Activated CD4-positive, alpha-beta memory T cell treated with anti-CD3 and anti-CD28 coated beads for 36 hours (primary cell): ENCODE results near the gene PSMG1. TPM values are rescaled to one million over a fixed set of nuclear protein-coding genes. Genes with fewer than 3 reads are reported as not detected.
"Not testable (repeated sequence)": the region's sequence is repeated elsewhere in the genome, so short reads cannot be mapped to it uniquely, and the experiment has no call there.

Source experiments
- CTCF ChIA-PET: fragments of 350-600 bp; sonication (Branson Sonifier 250); formaldehyde crosslinking; loops from one replicate; lab custom pipeline; 2021; ENCODE audit warnings: antibody characterized with exemption, inconsistent platforms; lab: Charles Lee
- POLR2A ChIA-PET: fragments of 350-600 bp; sonication (Branson Sonifier 250); formaldehyde crosslinking; loops from one replicate; lab custom pipeline; 2021; ENCODE audit warnings: antibody characterized with exemption; lab: Charles Lee
- DNase-seq: peaks from one replicate; pipeline ENCODE4 v3.0.0-alpha.2; 2020
- H3K27ac Mint-ChIP-seq: one replicate; pipeline ENCODE4 v1.8.0; 2021; ENCODE audit warnings: mixed read lengths
- H3K27me3 Mint-ChIP-seq: one replicate; pipeline ENCODE4 v1.8.0; 2021; ENCODE audit warnings: mixed read lengths
- H3K36me3 Mint-ChIP-seq: one replicate; pipeline ENCODE4 v1.8.0; 2021; ENCODE audit warnings: mixed read lengths
- H3K4me1 Mint-ChIP-seq: one replicate; pipeline ENCODE4 v1.8.0; 2021; ENCODE audit warnings: low read depth, mixed read lengths
- H3K4me3 Mint-ChIP-seq: one replicate; pipeline ENCODE4 v1.8.0; 2021; ENCODE audit warnings: mild to moderate bottlenecking, mixed read lengths
- H3K9me3 Mint-ChIP-seq: one replicate; pipeline ENCODE4 v1.8.0; 2021; ENCODE audit warnings: mixed read lengths
- intact Hi-C: fragments of 100-400 bp; cut with micrococcal nuclease; formaldehyde crosslinking; loops from one replicate; pipeline ENCODE4 v1.15.1; 2023
- total RNA-seq, 2 experiments: library from RNA; stranded (reverse); gene quantifications; one replicate each; pipeline ENCODE4 v1.2.3, GENCODE V29; 2021

PSMG1 gene, protein sequence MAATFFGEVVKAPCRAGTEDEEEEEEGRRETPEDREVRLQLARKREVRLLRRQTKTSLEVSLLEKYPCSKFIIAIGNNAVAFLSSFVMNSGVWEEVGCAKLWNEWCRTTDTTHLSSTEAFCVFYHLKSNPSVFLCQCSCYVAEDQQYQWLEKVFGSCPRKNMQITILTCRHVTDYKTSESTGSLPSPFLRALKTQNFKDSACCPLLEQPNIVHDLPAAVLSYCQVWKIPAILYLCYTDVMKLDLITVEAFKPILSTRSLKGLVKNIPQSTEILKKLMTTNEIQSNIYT
- 10 to 100 TPM; 82.3 to 85.9 TPM for total RNA-seq

DNA sequence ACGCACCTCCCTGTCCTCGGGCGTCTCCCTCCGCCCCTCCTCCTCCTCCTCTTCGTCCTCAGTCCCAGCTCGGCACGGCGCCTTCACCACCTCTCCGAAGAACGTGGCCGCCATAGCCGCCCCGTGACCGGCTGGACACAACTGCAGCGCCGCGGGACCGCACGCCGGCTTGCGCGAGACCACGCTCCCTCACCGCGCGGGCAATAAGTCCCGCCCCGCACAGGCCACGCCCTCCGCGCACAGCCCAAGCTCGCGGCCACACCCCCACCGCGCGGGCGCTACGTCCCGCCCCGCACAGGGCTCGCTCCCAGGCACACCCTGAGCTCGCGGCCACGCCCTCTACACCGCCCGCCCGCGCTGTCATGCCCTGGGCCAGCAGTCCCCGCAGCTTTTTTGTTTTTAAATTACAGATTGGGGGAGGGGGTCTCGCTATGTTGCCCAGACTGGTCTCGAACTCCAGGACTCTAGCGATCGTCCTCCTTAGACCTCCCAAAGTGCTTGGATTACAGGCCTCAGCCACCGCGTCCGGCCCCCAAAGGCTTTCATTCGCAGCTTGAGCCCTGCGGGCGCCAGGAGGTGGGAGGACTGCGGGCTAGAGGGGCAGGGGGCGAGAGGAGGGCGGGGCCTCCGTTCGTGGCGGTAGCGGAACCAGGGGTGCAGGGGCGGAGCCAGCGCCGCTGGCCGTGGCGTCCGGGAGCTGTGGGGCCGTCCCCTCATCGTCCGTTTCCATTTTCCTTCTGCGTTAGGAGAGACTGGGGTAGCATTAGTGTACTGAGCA, at the start of gene PSMG1:
TSS of gene PSMG1 (minus strand) at position 180 of the 778 bp plus-strand sequence. CDS start at position 114, 66 bp downstream.
- peak within 1 kb of the TSS; percentile 98 for H3K4me3 Mint-ChIP-seq
- intact Hi-C loops, result loop anchor here (1.0 to 2.0 kb wide), 5 partner anchors 129 to 415 kb away; partner anchors contain the start of gene HMGN1
- H3K27ac Mint-ChIP-seq, result peak within 1 kb of the TSS; percentile 94
- H3K4me1 Mint-ChIP-seq, result peaks cover 64% of the 10 kb centered on the region
- no peaks in the 10 kb centered on the region for H3K9me3 Mint-ChIP-seq
- peaks cover 28% of the 10 kb centered on the region for H3K36me3 Mint-ChIP-seq
- no peaks in the 10 kb centered on the region for H3K27me3 Mint-ChIP-seq
- ChIA-PET CTCF (interaction anchor here (0.6 to 1.7 kb wide), 5 partner anchors 163 to 1557 kb away, joined by 3 to 10 read pairs (median 3); no protein-coding TSS in a partner anchor), POLR2A (interaction anchor here (0.5 to 2.2 kb wide), 12 partner anchors 14 to 415 kb away, joined by 3 to 22 read pairs (median 6); partner anchors contain the start of genes BRWD1 and HMGN1)
- peak; percentile 95 for DNase-seq

DNA sequence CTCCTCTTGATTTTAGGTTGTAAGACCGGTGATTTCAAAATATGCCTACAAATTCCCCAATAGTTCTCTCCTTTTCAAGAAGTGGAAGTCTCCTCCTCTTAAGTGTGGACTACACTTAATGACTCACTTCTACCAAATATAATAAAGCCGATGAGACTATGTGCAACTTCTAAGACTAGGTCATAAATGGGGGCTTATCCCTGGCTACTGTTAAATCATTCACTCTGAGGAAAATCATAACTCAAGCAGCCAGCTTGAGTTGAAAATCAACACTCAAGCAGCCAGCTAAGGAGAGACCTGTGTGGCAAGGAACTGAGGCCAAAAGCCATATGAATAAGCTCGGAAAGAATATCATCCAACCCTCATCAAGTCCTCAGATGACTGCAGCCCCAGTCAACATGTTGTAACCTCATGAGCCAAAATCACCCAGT, 49.6 kb upstream of the PSMG1 start:
- Mint-ChIP-seq H3K36me3 (peaks cover 36% of the 10 kb centered on the region), H3K4me3 (no peak overlapping the region), H3K4me1 (peaks cover 2% of the 10 kb centered on the region), H3K27me3 (no peaks in the 10 kb centered on the region), H3K27ac (no peak overlapping the region), H3K9me3 (no peaks in the 10 kb centered on the region)
- CTCF ChIA-PET, result no interaction called here
- DNase-seq, result no peak
- intact Hi-C loops, result no loop called here
- POLR2A ChIA-PET, result interaction anchor here (1.2 kb wide), 1 partner anchor 28 kb away, joined by 3 read pairs; no protein-coding TSS in a partner anchor

DNA sequence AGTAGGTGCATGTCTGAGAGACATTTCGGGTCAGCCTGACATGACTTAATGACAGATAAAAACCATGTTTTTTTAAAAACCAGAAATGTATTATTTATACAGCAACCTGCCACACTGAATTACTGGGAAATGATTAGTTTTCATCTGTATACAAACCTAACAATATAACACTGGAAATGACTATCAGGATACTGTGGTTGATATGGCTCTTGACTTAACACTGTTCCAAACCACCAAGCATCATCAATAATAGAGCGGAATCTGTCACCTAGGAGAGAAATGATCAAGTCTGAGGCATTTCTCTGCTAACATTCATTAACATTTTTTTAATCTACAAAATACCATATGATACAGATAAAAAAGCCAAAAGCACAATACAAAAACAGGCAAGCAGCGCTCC, 41.7 kb upstream of the PSMG1 start:
- no peak for DNase-seq
- Mint-ChIP-seq H3K27me3 (no peaks in the 10 kb centered on the region), H3K4me3 (no peak overlapping the region), H3K36me3 (peaks cover 44% of the 10 kb centered on the region), H3K27ac (no peak overlapping the region), H3K9me3 (no peaks in the 10 kb centered on the region), H3K4me1 (peaks cover 8% of the 10 kb centered on the region)
- intact Hi-C loops, result no loop called here
- ChIA-PET CTCF (no interaction called here), POLR2A (no interaction called here)

DNA sequence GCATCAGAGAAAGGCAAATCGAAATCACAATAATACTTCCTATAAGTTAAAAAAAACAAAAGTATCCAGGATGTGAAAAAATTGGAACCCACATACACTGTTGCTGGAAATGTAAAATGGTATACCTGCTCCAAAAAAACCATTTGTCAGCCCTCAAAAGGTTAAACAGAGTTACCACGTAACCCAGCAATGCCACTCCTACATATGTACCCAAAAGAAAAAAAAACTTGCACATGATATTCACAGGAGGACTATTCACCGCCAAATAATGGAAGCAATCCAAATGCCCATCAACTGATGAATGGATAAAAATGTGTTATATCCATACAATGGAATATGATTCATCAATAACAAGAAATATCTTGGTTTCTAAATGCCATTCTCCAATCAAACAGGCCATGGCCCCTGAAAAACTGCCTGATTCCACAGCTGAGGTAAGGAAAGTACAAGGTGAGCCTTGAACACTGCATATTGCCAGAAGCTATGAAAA, 38.8 kb upstream of the PSMG1 start:
- H3K4me3 Mint-ChIP-seq, result no peak overlapping the region
- no peak for DNase-seq
- ChIA-PET POLR2A (no interaction called here), CTCF (no interaction called here)
- no peaks in the 10 kb centered on the region for H3K9me3 Mint-ChIP-seq
- H3K4me1 Mint-ChIP-seq, result peaks cover 15% of the 10 kb centered on the region
- peaks cover 47% of the 10 kb centered on the region for H3K36me3 Mint-ChIP-seq
- no peak overlapping the region for H3K27ac Mint-ChIP-seq
- intact Hi-C loops, result no loop called here
- H3K27me3 Mint-ChIP-seq, result no peaks in the 10 kb centered on the region

DNA sequence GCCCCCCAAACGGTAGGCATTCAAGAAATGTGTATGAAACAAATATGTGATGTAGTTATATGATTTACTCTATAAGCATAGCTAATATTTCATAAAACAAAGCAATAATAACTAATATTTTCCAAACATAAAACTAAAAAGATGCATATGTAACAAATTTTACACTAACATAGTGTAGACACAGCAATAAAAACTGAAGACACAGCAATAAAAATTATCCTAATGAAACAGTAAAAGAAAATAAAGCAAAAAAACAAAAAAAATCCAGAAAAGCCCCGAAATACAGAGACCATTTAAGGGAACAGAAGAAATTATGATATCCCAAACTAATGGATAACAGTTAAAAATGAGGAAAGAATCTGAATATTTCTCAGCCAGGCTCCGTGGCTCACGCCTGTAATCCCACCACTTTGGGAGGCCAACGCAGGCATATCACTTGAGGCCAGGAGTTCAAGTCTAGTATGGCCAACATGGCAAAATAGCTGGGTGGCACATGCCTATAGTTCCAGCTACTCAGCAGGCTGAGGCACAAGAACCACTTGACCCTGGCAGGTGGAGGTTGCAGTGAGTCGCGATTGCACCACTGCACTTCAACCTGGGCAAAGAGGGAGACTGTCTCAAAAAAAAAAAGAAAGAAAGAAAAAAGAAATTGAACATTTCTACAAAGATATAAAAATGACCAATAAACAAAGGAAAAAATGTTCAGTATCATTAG, 38.2 kb upstream of the PSMG1 start:
- CTCF ChIA-PET, result no interaction called here
- intact Hi-C loops, result no loop called here
- H3K36me3 Mint-ChIP-seq, result peaks cover 45% of the 10 kb centered on the region
- no peak for DNase-seq
- no peaks in the 10 kb centered on the region for H3K9me3 Mint-ChIP-seq
- H3K4me3 Mint-ChIP-seq, result no peak overlapping the region
- H3K4me1 Mint-ChIP-seq, result peaks cover 15% of the 10 kb centered on the region
- POLR2A ChIA-PET, result no interaction called here
- H3K27me3 Mint-ChIP-seq, result no peaks in the 10 kb centered on the region
- peak overlapping the region; percentile 33 for H3K27ac Mint-ChIP-seq

DNA sequence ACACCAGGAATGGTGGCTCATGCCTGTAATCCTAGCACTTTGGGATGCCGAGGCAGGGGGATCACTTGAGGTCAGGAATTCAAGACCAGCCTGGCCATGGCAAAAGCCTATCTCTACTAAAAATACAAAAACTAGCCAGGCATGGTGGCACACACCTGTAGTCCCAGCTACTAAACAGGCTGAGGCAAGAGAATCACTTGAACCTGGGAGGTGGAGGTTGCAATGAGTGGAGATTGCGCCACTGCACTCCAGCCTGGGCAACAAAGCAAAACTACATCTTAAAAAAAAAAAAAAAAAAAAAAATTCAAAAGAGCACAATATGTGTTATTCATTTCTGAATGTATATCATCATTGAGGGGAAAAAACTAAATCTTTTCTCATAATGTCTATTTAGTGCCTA, 37.6 kb upstream of the PSMG1 start:
- H3K27ac Mint-ChIP-seq, DNase-seq, H3K9me3 Mint-ChIP-seq, H3K4me3 Mint-ChIP-seq, H3K27me3 Mint-ChIP-seq, POLR2A ChIA-PET, intact Hi-C loops, CTCF ChIA-PET: not testable (repeated sequence)
- H3K36me3 Mint-ChIP-seq, result peaks cover 42% of the 10 kb centered on the region
- H3K4me1 Mint-ChIP-seq, result peaks cover 15% of the 10 kb centered on the region

DNA sequence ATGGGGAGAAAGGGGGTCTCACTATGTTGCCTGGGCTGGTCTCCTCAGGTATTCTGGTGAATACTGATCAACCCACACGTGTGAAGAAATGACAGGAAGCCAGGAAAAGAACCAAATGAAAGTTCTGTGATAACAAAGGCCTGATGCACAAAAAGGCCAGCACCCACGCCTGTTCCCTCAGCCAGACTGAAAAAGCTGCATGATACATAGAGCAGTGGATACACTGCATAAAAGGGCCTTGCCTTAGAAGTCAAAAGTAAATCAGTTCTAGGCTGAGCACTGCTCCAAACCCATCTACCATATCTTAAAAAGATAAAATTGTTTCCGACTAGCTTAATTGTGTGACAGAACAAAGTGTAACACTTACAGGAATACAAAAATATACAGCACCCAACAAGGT, 36.9 kb upstream of the PSMG1 start:
- Mint-ChIP-seq H3K27me3 (no peaks in the 10 kb centered on the region), H3K36me3 (peaks cover 44% of the 10 kb centered on the region), H3K4me3 (no peak overlapping the region), H3K9me3 (no peaks in the 10 kb centered on the region), H3K4me1 (peaks cover 15% of the 10 kb centered on the region), H3K27ac (no peak overlapping the region)
- CTCF ChIA-PET, result interaction anchor here (0.9 kb wide), 1 partner anchor 15 kb away, joined by 3 read pairs; no protein-coding TSS in a partner anchor
- intact Hi-C loops, result no loop called here
- POLR2A ChIA-PET, result no interaction called here
- peak; percentile 16 for DNase-seq

DNA sequence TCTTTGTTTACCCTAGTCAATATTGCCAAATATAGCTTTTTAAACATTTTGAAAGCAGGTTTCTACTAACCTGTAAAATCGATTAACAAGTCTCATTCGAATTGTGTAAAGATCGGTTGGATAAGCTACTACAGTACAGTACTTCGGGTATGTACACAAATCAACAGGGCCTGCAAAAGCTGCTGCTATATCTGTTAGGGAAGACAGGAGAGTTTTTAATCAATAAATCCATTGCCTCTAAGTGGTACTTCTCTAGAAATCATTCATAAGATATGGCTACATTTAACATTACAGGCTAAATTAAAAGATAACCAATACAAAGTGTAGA, 34.8 kb upstream of the PSMG1 start:
- Mint-ChIP-seq H3K4me1 (peaks cover 13% of the 10 kb centered on the region), H3K9me3 (no peaks in the 10 kb centered on the region), H3K4me3 (no peak overlapping the region), H3K27me3 (no peaks in the 10 kb centered on the region), H3K27ac (no peak overlapping the region), H3K36me3 (peaks cover 36% of the 10 kb centered on the region)
- ChIA-PET CTCF (no interaction called here), POLR2A (no interaction called here)
- DNase-seq, result no peak
- intact Hi-C loops, result no loop called here

DNA sequence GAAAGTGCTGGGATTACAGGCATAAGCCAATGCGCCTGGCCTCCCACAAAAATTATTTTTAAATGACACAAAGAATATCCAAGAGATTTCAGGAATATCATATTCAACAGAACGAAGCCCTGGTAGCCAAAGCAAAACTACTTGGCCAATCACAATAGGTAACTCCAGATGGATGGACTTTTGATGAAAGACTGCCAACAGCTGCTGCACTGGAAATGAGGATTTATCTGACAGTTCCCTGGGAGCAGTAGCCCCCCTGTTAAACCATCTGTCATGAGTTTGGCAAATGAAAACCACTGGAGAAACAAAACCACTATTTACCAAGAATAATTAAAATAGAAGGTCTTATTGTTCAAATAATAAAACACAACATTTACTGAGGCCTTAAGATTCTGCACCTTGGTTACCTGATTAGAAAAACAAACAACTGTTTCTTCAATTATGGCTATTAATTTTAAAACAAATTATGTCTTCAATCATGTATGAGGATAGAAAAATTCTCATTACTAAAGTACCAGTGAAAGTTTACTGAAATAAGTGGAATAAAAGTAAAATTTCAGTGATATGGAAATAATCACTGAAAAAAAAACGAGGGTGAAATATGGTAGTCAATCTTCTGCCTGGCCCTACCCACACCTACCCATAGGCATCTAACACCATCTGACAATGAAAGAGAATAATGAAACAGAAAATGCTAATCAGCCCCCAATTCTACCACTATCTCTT, 34.3 kb upstream of the PSMG1 start:
- H3K27me3 Mint-ChIP-seq, result no peaks in the 10 kb centered on the region
- no peak overlapping the region for H3K27ac Mint-ChIP-seq
- intact Hi-C loops, result no loop called here
- CTCF ChIA-PET, result no interaction called here
- POLR2A ChIA-PET, result no interaction called here
- DNase-seq, result no peak
- H3K9me3 Mint-ChIP-seq, result no peaks in the 10 kb centered on the region
- H3K36me3 Mint-ChIP-seq, result peaks cover 32% of the 10 kb centered on the region
- no peak overlapping the region for H3K4me3 Mint-ChIP-seq
- peaks cover 13% of the 10 kb centered on the region for H3K4me1 Mint-ChIP-seq

DNA sequence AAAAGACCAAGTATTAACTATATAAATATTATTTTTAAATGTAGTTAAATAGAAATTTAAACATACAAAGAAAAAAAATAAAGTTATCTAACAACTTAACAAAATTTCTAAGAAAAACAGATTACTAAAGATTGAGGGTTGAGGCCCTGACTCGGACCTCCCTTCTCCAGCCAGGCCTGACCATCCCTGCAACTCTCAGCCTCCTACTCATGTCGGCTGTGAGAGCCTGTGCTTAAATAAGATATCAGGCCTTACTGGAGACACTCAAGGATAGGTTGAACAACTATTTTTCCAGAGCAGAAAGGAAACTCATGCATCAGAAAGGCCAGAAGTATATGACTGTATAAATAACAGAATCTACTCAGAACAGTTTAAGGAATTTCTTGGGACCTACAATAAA, 33.0 kb upstream of the PSMG1 start:
- Mint-ChIP-seq H3K27ac (no peak overlapping the region), H3K9me3 (no peaks in the 10 kb centered on the region), H3K27me3 (no peaks in the 10 kb centered on the region), H3K36me3 (peaks cover 32% of the 10 kb centered on the region), H3K4me1 (peaks cover 13% of the 10 kb centered on the region), H3K4me3 (no peak overlapping the region)
- CTCF ChIA-PET, result no interaction called here
- intact Hi-C loops, result no loop called here
- POLR2A ChIA-PET, result no interaction called here
- DNase-seq, result no peak

DNA sequence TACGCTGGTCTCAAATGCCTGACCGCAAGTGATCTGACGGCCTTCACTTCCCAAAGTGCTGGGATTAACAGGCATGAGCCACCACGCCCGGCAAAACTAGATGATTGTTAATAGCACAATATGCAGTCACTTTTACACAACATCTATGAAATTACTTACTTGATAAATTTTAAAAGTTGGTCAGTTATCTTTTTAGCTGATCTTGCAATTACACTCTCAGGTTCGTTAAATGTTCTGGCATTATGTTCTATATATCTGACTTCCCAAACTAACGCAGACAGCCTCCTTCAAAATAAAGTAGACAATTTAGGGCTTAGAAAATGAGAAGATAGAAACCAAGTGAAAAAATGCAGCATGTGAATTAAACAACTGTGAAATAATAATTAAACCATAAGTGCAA, 31.8 kb upstream of the PSMG1 start:
- no peak for DNase-seq
- CTCF ChIA-PET, result no interaction called here
- H3K36me3 Mint-ChIP-seq, result peaks cover 38% of the 10 kb centered on the region
- H3K27ac Mint-ChIP-seq, result no peak overlapping the region
- no peak overlapping the region for H3K4me3 Mint-ChIP-seq
- no peaks in the 10 kb centered on the region for H3K27me3 Mint-ChIP-seq
- peaks cover 19% of the 10 kb centered on the region for H3K4me1 Mint-ChIP-seq
- POLR2A ChIA-PET, result no interaction called here
- intact Hi-C loops, result no loop called here
- H3K9me3 Mint-ChIP-seq, result no peaks in the 10 kb centered on the region
